IMR-90 (cell line): ENCODE data around the gene TDRD1. TPM values are rescaled to one million over a fixed set of nuclear protein-coding genes. Genes with fewer than 3 reads are reported as not detected.

Experiments
- ATAC-seq: fragments of 200-7000 bp; cut with Tn5 transposase; 2 replicates; pipeline ENCODE4 v1.9.1; 2020; ENCODE audit warnings: low read depth, mild to moderate bottlenecking, moderate library complexity
- BruUV-seq: library from RNA; stranded (reverse); fragments of 400-500 nt; replicated peaks from 2 replicates; lab custom pipeline; 2021; lab: Mats Ljungman, UMichigan
- CTCF ChIA-PET: fragments of 300-600 bp; formaldehyde crosslinking; extraction: SDS; loops from one replicate; lab custom pipeline; 2021; ENCODE audit warnings: antibody characterized with exemption; lab: Yijun Ruan, JAX
- POLR2A ChIA-PET: fragments of 300-600 bp; sonication (Branson Sonifier 250); formaldehyde crosslinking; loops from one replicate; lab custom pipeline; 2022; ENCODE audit warnings: antibody characterized with exemption; ENCODE audit not compliant: unreplicated experiment; lab: Charles Lee
- DNase-seq: peaks from one replicate; pipeline ENCODE4 v3.0.0; 2013
- H2AFZ ChIP-seq: replicated peaks from 2 replicates; pipeline ENCODE3; 2013; ENCODE audit warnings: low read length, mild to moderate bottlenecking; ENCODE audit not compliant: poor library complexity
- H2AK5ac ChIP-seq: 2 replicates; pipeline ENCODE4 v1.6.1; 2013; ENCODE audit warnings: low read depth, low read length, inconsistent platforms
- H2AK9ac ChIP-seq: replicated peaks from 2 replicates; pipeline ENCODE3; 2013; ENCODE audit warnings: mild to moderate bottlenecking, low read depth, low read length, moderate library complexity; ENCODE audit not compliant: poor library complexity
- H2BK120ac ChIP-seq: 2 replicates; pipeline ENCODE4 v1.6.1; 2013; ENCODE audit warnings: low read depth, low read length, inconsistent platforms
- H2BK15ac ChIP-seq: 3 replicates; pipeline ENCODE4 v1.6.1; 2013; ENCODE audit warnings: low read depth, low read length, inconsistent platforms
- H2BK20ac ChIP-seq: 2 replicates; pipeline ENCODE4 v1.6.1; 2013; ENCODE audit warnings: low read depth, mild to moderate bottlenecking, inconsistent platforms, low read length, moderate library complexity
- H2BK5ac ChIP-seq: 2 replicates; pipeline ENCODE4 v1.6.1; 2013; ENCODE audit warnings: mild to moderate bottlenecking, low read depth, low read length, inconsistent platforms; ENCODE audit not compliant: poor library complexity, severe bottlenecking
- H3K14ac ChIP-seq: replicated peaks from 2 replicates; pipeline ENCODE4 v1.6.1; 2013; ENCODE audit warnings: low read depth, low read length, inconsistent platforms
- H3K18ac ChIP-seq: 2 replicates; pipeline ENCODE4 v1.6.1; 2013; ENCODE audit warnings: low read depth, low read length, control low read depth
- H3K23ac ChIP-seq: 2 replicates; pipeline ENCODE4 v1.6.1; 2013; ENCODE audit warnings: low read depth, low read length, inconsistent platforms
- H3K27ac ChIP-seq: 2 replicates; pipeline ENCODE4 v1.5.1; 2013; ENCODE audit warnings: mild to moderate bottlenecking, control low read depth, low read length; ENCODE audit not compliant: insufficient read depth
- H3K27me3 ChIP-seq: 2 replicates; pipeline ENCODE4 v1.6.1; 2013; ENCODE audit warnings: low read length; ENCODE audit not compliant: control insufficient read depth, insufficient read depth
- H3K36me3 ChIP-seq: 2 replicates; pipeline ENCODE4 v1.6.1; 2013; ENCODE audit warnings: low read length, mixed read lengths; ENCODE audit not compliant: control insufficient read depth, insufficient read depth
- H3K4ac ChIP-seq: 2 replicates; pipeline ENCODE4 v1.6.1; 2013; ENCODE audit warnings: low read depth, low read length, inconsistent platforms
- H3K4me1 ChIP-seq: 2 replicates; pipeline ENCODE4 v1.6.1; 2013; ENCODE audit warnings: low read length, mixed read lengths; ENCODE audit not compliant: control insufficient read depth, insufficient read depth
- H3K4me2 ChIP-seq: 2 replicates; pipeline ENCODE4 v1.6.1; 2013; ENCODE audit warnings: low read depth, mild to moderate bottlenecking, control low read depth, low read length, moderate library complexity
- H3K4me3 ChIP-seq: 2 replicates; pipeline ENCODE4 v1.5.1; 2013; ENCODE audit warnings: low read depth, mild to moderate bottlenecking, control low read depth, low read length, moderate library complexity; ENCODE audit not compliant: insufficient read depth
- H3K56ac ChIP-seq: 2 replicates; pipeline ENCODE4 v1.6.1; 2013; ENCODE audit warnings: low read length, inconsistent platforms; ENCODE audit not compliant: insufficient read depth; ENCODE audit errors: extremely low read depth
- H3K79me1 ChIP-seq, 2 experiments: 2 replicates each; pipeline ENCODE4 v1.6.1; 2013; ENCODE audit warnings: low read length in 2 of 2, inconsistent platforms in 1 of 2, low read depth in 1 of 2
- H3K9ac ChIP-seq: 2 replicates; pipeline ENCODE4 v1.6.1; 2013; ENCODE audit warnings: low read depth, low read length, control low read depth
- H3K9me1 ChIP-seq: 2 replicates; pipeline ENCODE4 v1.6.1; 2013; ENCODE audit warnings: low read length, inconsistent platforms; ENCODE audit not compliant: insufficient read depth
- H3K9me3 ChIP-seq: 2 replicates; pipeline ENCODE4 v1.6.1; 2013; ENCODE audit warnings: low read length; ENCODE audit not compliant: control insufficient read depth, insufficient read depth
- H4K20me1 ChIP-seq: 2 replicates; pipeline ENCODE4 v1.6.1; 2013; ENCODE audit warnings: low read length, inconsistent platforms; ENCODE audit not compliant: insufficient read depth
- H4K5ac ChIP-seq: 2 replicates; pipeline ENCODE4 v1.6.1; 2013; ENCODE audit warnings: mild to moderate bottlenecking, low read depth, low read length, control low read depth
- H4K8ac ChIP-seq, 2 experiments: 2 replicates each; pipeline ENCODE4 v1.6.1; 2013; ENCODE audit warnings: low read depth in 2 of 2, low read length in 2 of 2, control low read depth in 1 of 2, inconsistent platforms in 1 of 2
- H4K91ac ChIP-seq: 2 replicates; pipeline ENCODE4 v1.6.1; 2013; ENCODE audit warnings: low read depth, low read length, inconsistent platforms; ENCODE audit not compliant: insufficient read depth
- BHLHE40 ChIP-seq: fragments of 150-350 bp; IDR thresholded peaks from 2 replicates; pipeline ENCODE4 v1.6.1; 2016; ENCODE audit warnings: mild to moderate bottlenecking, low read depth, low read length
- CHD1 ChIP-seq: IDR thresholded peaks from 2 replicates; pipeline ENCODE4 v1.6.1; 2012; ENCODE audit warnings: low read depth, low read length, improper control_type of control experiment
- ELK1 ChIP-seq: fragments of 150-350 bp; IDR thresholded peaks from 2 replicates; pipeline ENCODE4 v1.6.1; 2016; ENCODE audit warnings: low read depth, mild to moderate bottlenecking, low read length, moderate library complexity, borderline replicate concordance
- FOS ChIP-seq: fragments of 150-350 bp; IDR thresholded peaks from 2 replicates; pipeline ENCODE4 v1.6.1; 2016; ENCODE audit warnings: low read depth, low read length
- MAFK ChIP-seq: IDR thresholded peaks from 2 replicates; pipeline ENCODE4 v1.6.1; 2012; ENCODE audit warnings: low read depth, low read length, improper control_type of control experiment
- MAZ ChIP-seq: IDR thresholded peaks from 2 replicates; pipeline ENCODE4 v1.6.1; 2012; ENCODE audit warnings: low read depth, mild to moderate bottlenecking, low read length, improper control_type of control experiment, moderate library complexity, borderline replicate concordance
- MXI1 ChIP-seq: IDR thresholded peaks from 2 replicates; pipeline ENCODE4 v1.6.1; 2012; ENCODE audit warnings: low read depth, mild to moderate bottlenecking, low read length, moderate library complexity, borderline replicate concordance
- NFE2L2 ChIP-seq: fragments of 150-350 bp; IDR thresholded peaks from 2 replicates; pipeline ENCODE4 v1.6.1; 2016; ENCODE audit warnings: low read depth, mild to moderate bottlenecking, low read length
- POLR2A ChIP-seq: IDR thresholded peaks from 2 replicates; pipeline ENCODE4 v1.6.1; 2012; ENCODE audit warnings: mild to moderate bottlenecking, low read depth, low read length
- RAD21 ChIP-seq: IDR thresholded peaks from 2 replicates; pipeline ENCODE4 v1.6.1; 2012; ENCODE audit warnings: low read length, improper control_type of control experiment
- RCOR1 ChIP-seq: IDR thresholded peaks from 2 replicates; pipeline ENCODE4 v1.6.1; 2012; ENCODE audit warnings: mild to moderate bottlenecking, low read length, improper control_type of control experiment; ENCODE audit not compliant: insufficient replicate concordance
- RFX5 ChIP-seq: IDR thresholded peaks from 2 replicates; pipeline ENCODE4 v1.8.0; 2012; ENCODE audit warnings: low read depth, mild to moderate bottlenecking, low read length, moderate library complexity
- SMC3 ChIP-seq: fragments of 150-350 bp; IDR thresholded peaks from 2 replicates; pipeline ENCODE4 v1.6.1; 2016; ENCODE audit warnings: low read depth, mild to moderate bottlenecking, antibody characterized with exemption, low read length, moderate library complexity
- USF2 ChIP-seq: fragments of 150-350 bp; IDR thresholded peaks from 2 replicates; pipeline ENCODE4 v1.6.1; 2017; ENCODE audit warnings: mild to moderate bottlenecking, antibody characterized with exemption, low read length, low read depth
- WGBS, 2 experiments: methylation state at CpG; one replicate each; pipeline versions ENCODE4 v1.1.5 to v1.1.7; 2013; ENCODE audit warnings: missing lambda C conversion rate in 2 of 2; ENCODE audit not compliant: insufficient read length in 1 of 2; ENCODE audit errors: extremely low coverage in 2 of 2; 5-methylcytosine and 5-hydroxymethylcytosine counted together
- dilution Hi-C: fragments of 300-500 bp; cut with HindIII; formaldehyde crosslinking; loops from one replicate; pipeline ENCODE4 v1.14.3; 2018; ENCODE audit warnings: low sequenced_read_pairs; ENCODE audit not compliant: unreplicated experiment
- in situ Hi-C: fragments of 300-500 bp; cut with MboI; formaldehyde crosslinking; loops from 3 replicates; pipeline ENCODE4 v1.14.3; 2019; ENCODE audit warnings: low sequenced_read_pairs, inconsistent platforms, mixed read lengths
- intact Hi-C: fragments of 100-400 bp; cut with micrococcal nuclease; formaldehyde crosslinking; loops from 2 replicates; pipeline ENCODE4 v1.10.0; 2022
- polyA plus RNA-seq, 3 experiments: library from polyadenylated mRNA; depleted of rRNA; stranded (reverse); fragments of >200 nt; gene quantifications; 2 replicates each; pipeline ENCODE4 v1.2.3, GENCODE V29; 2012; ENCODE audit warnings: low replicate concordance in 1 of 3
- total RNA-seq: library from RNA; depleted of rRNA; stranded (reverse); fragments of >200 nt; gene quantifications from 2 replicates; pipeline ENCODE4 v1.2.3, GENCODE V29; 2012
- TF ChIP-seq, protein P1 (sequence below): conservative IDR thresholded peaks from 2 replicates; pipeline ENCODE4 v1.5.1; 2012; ENCODE audit warnings: mild to moderate bottlenecking, low read depth, low read length, improper control_type of control experiment

TDRD1 gene
- total and polyA plus RNA-seq, 2 of the 4 experiments (the other 2 are of a cell fraction): not detected

DNA sequence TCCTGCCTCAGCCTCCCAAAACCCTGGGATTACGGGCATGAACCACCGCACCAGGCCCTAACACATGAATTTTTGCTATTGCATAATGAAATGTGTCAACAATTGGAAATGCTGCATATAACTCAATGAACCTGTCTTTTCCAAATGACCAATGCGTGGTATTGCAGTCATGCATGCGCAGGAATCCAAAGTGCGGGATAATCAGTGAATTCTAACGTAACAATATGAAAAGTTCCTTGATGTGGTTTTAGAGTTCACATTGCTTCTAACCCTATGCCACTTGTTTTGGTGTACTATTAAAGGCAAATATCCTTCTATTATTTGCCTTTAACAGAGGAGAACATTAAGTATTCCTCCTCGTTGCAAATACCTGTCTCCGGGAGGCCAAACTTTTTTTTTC, 10.5 kb downstream of the TDRD1 start:
- Histone ChIP-seq H4K91ac (no peak overlapping the region), H3K9me1 (no peaks in the 10 kb centered on the region), H3K23ac (no peak overlapping the region), H2BK5ac (no peak overlapping the region), H3K9ac (no peak overlapping the region), H3K27ac (no peak overlapping the region), H2AK5ac (no peak overlapping the region), H2AFZ (no peak overlapping the region), H3K79me1 (no peaks in the 10 kb centered on the region), H3K4me2 (no peak overlapping the region), H3K4me1 (no peaks in the 10 kb centered on the region), H3K9me3 (no peaks in the 10 kb centered on the region), H3K36me3 (no peaks in the 10 kb centered on the region), H2BK120ac (no peak overlapping the region), H4K20me1 (no peaks in the 10 kb centered on the region), H3K4me3 (no peak overlapping the region), H4K8ac (no peak overlapping the region), H2BK15ac (no peak overlapping the region), H3K56ac (no peak overlapping the region), H2AK9ac (no peak overlapping the region), H3K4ac (no peak overlapping the region), H2BK20ac (no peak overlapping the region), H3K18ac (no peak overlapping the region), H3K27me3 (no peaks in the 10 kb centered on the region; the same call in none of the 2 replicates), H4K5ac (no peak overlapping the region), H3K14ac (no peak overlapping the region)
- DNase-seq: no peak
- no TSS peak for BruUV-seq
- no peak for TF ChIP-seq RFX5
- TF ChIP-seq BHLHE40: no peak
- TF ChIP-seq NFE2L2: no peak
- TF ChIP-seq SMC3: no peak
- no peak for TF ChIP-seq ELK1
- TF ChIP-seq, protein P1, sequence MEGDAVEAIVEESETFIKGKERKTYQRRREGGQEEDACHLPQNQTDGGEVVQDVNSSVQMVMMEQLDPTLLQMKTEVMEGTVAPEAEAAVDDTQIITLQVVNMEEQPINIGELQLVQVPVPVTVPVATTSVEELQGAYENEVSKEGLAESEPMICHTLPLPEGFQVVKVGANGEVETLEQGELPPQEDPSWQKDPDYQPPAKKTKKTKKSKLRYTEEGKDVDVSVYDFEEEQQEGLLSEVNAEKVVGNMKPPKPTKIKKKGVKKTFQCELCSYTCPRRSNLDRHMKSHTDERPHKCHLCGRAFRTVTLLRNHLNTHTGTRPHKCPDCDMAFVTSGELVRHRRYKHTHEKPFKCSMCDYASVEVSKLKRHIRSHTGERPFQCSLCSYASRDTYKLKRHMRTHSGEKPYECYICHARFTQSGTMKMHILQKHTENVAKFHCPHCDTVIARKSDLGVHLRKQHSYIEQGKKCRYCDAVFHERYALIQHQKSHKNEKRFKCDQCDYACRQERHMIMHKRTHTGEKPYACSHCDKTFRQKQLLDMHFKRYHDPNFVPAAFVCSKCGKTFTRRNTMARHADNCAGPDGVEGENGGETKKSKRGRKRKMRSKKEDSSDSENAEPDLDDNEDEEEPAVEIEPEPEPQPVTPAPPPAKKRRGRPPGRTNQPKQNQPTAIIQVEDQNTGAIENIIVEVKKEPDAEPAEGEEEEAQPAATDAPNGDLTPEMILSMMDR: no peak
- TF ChIP-seq CHD1: no peak
- no peak for TF ChIP-seq MXI1
- TF ChIP-seq RCOR1: no peak
- TF ChIP-seq USF2: no peak
- no peak for TF ChIP-seq MAFK
- no peak for TF ChIP-seq MAZ
- no peak for TF ChIP-seq FOS
- no peak for TF ChIP-seq RAD21
- TF ChIP-seq POLR2A: no peak
- ChIA-PET CTCF (interaction anchor here (0.7 kb wide), 1 partner anchor 13 kb away, joined by 3 read pairs; no protein-coding TSS in a partner anchor), POLR2A (no interaction called here)
- WGBS, 2 experiments: no CpG with 5 or more reads among the region's 8 CpGs
- dilution Hi-C loops: no loop called here
- ATAC-seq: no peak
- intact Hi-C loops: loop anchor here (5.0 kb wide), 1 partner anchor 43 kb away; no protein-coding TSS in a partner anchor
- in situ Hi-C loops: no loop called here
